Measurements from ENCODE around the gene ROBO1. TPM values are rescaled to one million over a fixed set of nuclear protein-coding genes. Genes with fewer than 3 reads are reported as not detected.
A peak's percentile ranks its signal among the peaks of the same experiment; 100 is the strongest.

ROBO1 gene
- total RNA-seq, 1 experiment from 2014 or later, result 32.2 TPM

DNA sequence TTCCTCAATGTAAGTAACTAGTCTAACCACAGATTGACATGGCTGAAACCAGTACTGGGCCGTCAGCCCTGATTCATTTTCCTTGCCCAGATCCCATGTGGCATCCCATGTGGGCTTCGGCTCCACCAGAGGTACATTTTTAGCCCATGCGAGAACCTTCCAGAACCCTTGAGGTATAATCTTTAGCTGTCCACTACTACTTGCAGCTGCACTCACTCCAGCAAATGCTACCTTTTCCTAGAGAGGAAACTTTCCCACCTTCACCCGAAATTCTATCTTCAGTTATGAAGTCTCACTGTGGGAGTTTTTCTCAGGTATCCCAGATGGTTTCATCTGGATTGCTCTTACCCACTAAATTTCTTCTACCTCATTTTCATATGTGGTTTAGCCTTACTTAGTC is 907.2 kb downstream of the ROBO1 start:
- TF ChIP-seq, protein P1, sequence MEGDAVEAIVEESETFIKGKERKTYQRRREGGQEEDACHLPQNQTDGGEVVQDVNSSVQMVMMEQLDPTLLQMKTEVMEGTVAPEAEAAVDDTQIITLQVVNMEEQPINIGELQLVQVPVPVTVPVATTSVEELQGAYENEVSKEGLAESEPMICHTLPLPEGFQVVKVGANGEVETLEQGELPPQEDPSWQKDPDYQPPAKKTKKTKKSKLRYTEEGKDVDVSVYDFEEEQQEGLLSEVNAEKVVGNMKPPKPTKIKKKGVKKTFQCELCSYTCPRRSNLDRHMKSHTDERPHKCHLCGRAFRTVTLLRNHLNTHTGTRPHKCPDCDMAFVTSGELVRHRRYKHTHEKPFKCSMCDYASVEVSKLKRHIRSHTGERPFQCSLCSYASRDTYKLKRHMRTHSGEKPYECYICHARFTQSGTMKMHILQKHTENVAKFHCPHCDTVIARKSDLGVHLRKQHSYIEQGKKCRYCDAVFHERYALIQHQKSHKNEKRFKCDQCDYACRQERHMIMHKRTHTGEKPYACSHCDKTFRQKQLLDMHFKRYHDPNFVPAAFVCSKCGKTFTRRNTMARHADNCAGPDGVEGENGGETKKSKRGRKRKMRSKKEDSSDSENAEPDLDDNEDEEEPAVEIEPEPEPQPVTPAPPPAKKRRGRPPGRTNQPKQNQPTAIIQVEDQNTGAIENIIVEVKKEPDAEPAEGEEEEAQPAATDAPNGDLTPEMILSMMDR (IDR thresholded peaks at IDR 0.05; ENCODE audit: unreplicated experiment), result no peak
- Mint-ChIP-seq H3K4me1 (ENCODE audit: insufficient read depth, unreplicated experiment) (peaks cover 5% of the 10 kb centered on the region), H3K27ac (ENCODE audit: low read depth, unreplicated experiment) (no peak overlapping the region), H3K9me3 (ENCODE audit: unreplicated experiment) (no peaks in the 10 kb centered on the region), H3K4me3 (ENCODE audit: unreplicated experiment) (no peak overlapping the region), H3K27me3 (ENCODE audit: insufficient read depth, unreplicated experiment) (no peaks in the 10 kb centered on the region), H3K36me3 (ENCODE audit: insufficient read depth, unreplicated experiment) (peaks cover 6% of the 10 kb centered on the region)
- BruUV-seq (replicated peaks), result no TSS peak
- no peak for DNase-seq (ENCODE audit: unreplicated experiment)
- ChIA-PET CTCF (interaction anchor here (1.9 kb wide), 1 partner anchor 10 kb away, joined by 5 read pairs; no protein-coding TSS in a partner anchor), POLR2A (interaction anchor here (1.0 kb wide), 1 partner anchor 27 kb away, joined by 3 read pairs; no protein-coding TSS in a partner anchor)
- intact Hi-C loops (cut with micrococcal nuclease), result no loop called here

DNA sequence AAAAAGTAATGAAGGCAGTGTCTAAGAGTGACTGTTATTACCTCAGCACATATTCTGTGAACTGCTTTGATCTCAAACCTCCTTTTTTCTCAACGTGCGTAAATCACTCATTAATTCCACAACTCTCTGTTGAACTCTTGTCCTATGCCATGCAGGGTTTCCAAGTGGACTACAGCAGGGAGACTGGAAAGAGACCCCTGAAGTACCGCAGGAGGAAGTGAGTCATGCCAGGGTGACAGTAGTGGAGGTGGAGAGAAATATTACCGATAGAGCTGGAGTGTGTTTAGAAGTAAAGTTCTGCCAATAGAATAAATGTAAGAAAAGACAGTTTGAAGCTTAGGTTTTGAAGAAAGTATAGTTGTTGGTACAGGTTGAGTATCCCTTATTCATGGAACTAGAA is 908.9 kb downstream of the ROBO1 start:
- no peak for DNase-seq (ENCODE audit: unreplicated experiment)
- H3K27ac Mint-ChIP-seq (ENCODE audit: low read depth, unreplicated experiment), result no peak overlapping the region
- peaks cover 5% of the 10 kb centered on the region for H3K4me1 Mint-ChIP-seq (ENCODE audit: insufficient read depth, unreplicated experiment)
- BruUV-seq (replicated peaks), result no TSS peak
- H3K9me3 Mint-ChIP-seq (ENCODE audit: unreplicated experiment), result no peaks in the 10 kb centered on the region
- ChIA-PET CTCF (interaction anchor here (0.7 to 1.1 kb wide), 2 partner anchors 172 to 190 kb away, joined by 4 read pairs; no protein-coding TSS in a partner anchor), POLR2A (no interaction called here)
- no peak overlapping the region for H3K4me3 Mint-ChIP-seq (ENCODE audit: unreplicated experiment)
- intact Hi-C loops (cut with micrococcal nuclease), result loop anchor here (5.0 kb wide), 1 partner anchor 118 kb away; no protein-coding TSS in a partner anchor
- H3K36me3 Mint-ChIP-seq (ENCODE audit: insufficient read depth, unreplicated experiment), result peaks cover 6% of the 10 kb centered on the region
- H3K27me3 Mint-ChIP-seq (ENCODE audit: insufficient read depth, unreplicated experiment), result no peaks in the 10 kb centered on the region
- TF ChIP-seq, protein P1 (IDR thresholded peaks at IDR 0.05; ENCODE audit: unreplicated experiment), result no peak

DNA sequence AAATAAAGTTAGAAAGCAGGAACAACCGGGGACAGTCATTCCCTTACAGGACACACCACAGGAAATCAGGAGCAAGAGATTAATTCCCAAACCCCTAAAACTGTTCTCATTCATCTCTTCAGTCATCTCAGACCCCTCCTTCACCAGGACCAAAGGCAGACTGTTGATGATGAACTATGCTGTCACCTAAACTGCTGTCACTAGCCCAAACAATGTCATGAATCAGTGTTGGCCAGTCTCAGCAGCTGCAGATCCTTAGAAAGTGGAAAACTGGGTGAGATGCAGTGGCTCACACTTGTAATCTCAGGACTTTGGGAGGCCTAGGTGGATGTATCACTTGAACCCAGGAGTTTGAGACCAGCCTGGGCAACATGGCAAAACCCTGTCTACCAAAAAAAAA is 909.6 kb downstream of the ROBO1 start:
- no TSS peak for BruUV-seq (replicated peaks)
- Mint-ChIP-seq H3K4me3 (ENCODE audit: unreplicated experiment) (no peak overlapping the region), H3K4me1 (ENCODE audit: insufficient read depth, unreplicated experiment) (peaks cover 5% of the 10 kb centered on the region), H3K9me3 (ENCODE audit: unreplicated experiment) (peaks cover 1% of the 10 kb centered on the region), H3K36me3 (ENCODE audit: insufficient read depth, unreplicated experiment) (peaks cover 6% of the 10 kb centered on the region), H3K27ac (ENCODE audit: low read depth, unreplicated experiment) (no peak overlapping the region), H3K27me3 (ENCODE audit: insufficient read depth, unreplicated experiment) (no peaks in the 10 kb centered on the region)
- DNase-seq (ENCODE audit: unreplicated experiment), result no peak
- POLR2A ChIA-PET, result no interaction called here
- TF ChIP-seq, protein P1 (IDR thresholded peaks at IDR 0.05; ENCODE audit: unreplicated experiment), result no peak
- CTCF ChIA-PET, result interaction anchor here (0.6 to 0.7 kb wide), 2 partner anchors 172 to 174 kb away, joined by 3 to 4 read pairs; no protein-coding TSS in a partner anchor
- intact Hi-C loops (cut with micrococcal nuclease), result loop anchor here (5.0 kb wide), 1 partner anchor 119 kb away; no protein-coding TSS in a partner anchor

DNA sequence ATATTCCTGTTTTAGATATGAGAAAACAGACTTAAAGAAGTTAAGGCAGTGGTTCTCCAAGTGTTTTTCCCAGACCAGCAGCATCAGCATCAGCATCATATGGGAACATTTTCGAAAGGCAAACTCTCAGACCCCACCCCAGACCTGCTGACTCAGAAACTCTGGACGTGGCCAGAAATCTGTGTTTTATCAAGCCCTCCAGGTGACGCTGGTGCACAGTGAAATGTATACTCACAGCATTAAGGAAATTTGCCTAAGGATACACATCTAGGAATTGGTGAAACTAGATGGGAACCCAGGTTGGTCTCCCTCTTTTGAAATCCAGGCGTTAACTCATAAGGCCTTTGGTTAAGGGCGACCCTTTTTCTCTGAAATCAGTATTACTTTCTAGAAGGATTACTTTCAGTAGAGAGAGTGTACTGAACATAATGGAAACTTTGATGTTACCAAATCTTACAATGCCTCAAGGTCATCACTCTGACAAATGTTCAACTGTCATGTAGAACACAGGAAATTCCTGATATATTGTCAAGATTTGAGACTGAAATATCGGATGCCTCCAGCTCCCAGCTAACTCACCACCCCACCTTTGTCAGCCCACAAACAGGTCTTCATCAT is 910.2 kb downstream of the ROBO1 start:
- DNase-seq (ENCODE audit: unreplicated experiment), result peak; percentile 66
- Mint-ChIP-seq H3K4me3 (ENCODE audit: unreplicated experiment) (no peak overlapping the region), H3K9me3 (ENCODE audit: unreplicated experiment) (peaks cover 7% of the 10 kb centered on the region), H3K4me1 (ENCODE audit: insufficient read depth, unreplicated experiment) (peaks cover 5% of the 10 kb centered on the region), H3K27ac (ENCODE audit: low read depth, unreplicated experiment) (no peak overlapping the region), H3K27me3 (ENCODE audit: insufficient read depth, unreplicated experiment) (no peaks in the 10 kb centered on the region), H3K36me3 (ENCODE audit: insufficient read depth, unreplicated experiment) (peaks cover 6% of the 10 kb centered on the region)
- no TSS peak for BruUV-seq (replicated peaks)
- intact Hi-C loops (cut with micrococcal nuclease), result loop anchor here (5.0 kb wide), 1 partner anchor 120 kb away; no protein-coding TSS in a partner anchor
- ChIA-PET POLR2A (no interaction called here), CTCF (interaction anchor here (0.6 kb wide), 1 partner anchor 175 kb away, joined by 3 read pairs; no protein-coding TSS in a partner anchor)
- TF ChIP-seq, protein P1 (IDR thresholded peaks at IDR 0.05; ENCODE audit: unreplicated experiment), result no peak

Data from MCF 10A (cell line).